Spleen (tissue), 11 donors: ENCODE results near the gene BCL6B. TPM values are rescaled to one million over a fixed set of nuclear protein-coding genes. Genes with fewer than 3 reads are reported as not detected.

Experiments used
- DNase-seq: peaks from one replicate; pipeline ENCODE4 v3.0.0-alpha.2; 2020
- H3K27ac ChIP-seq, 8 donors: fragments of 200-600 bp; sonication (generic) in 7 of 8; 1 replicate in 4 of 8; 2 replicates in 4 of 8; pipeline versions ENCODE4 v1.5.0 to v1.8.0; 2016 to 2021; ENCODE audit warnings: inconsistent platforms in 4 of 8, mild to moderate bottlenecking in 4 of 8, moderate library complexity in 1 of 8
- H3K27me3 ChIP-seq, 7 donors: fragments of 200-600 bp; sonication (generic) in 6 of 7; replicated peaks in 1 of 7; 1 replicate in 4 of 7; 2 replicates in 3 of 7; pipeline versions ENCODE4 v1.5.0 to v1.8.0; 2016 to 2021; ENCODE audit warnings: inconsistent platforms in 3 of 7, mild to moderate bottlenecking in 1 of 7
- H3K36me3 ChIP-seq, 6 donors: fragments of 200-600 bp; sonication (generic) in 5 of 6; 1 replicate in 4 of 6; 2 replicates in 2 of 6; pipeline versions ENCODE4 v1.5.0 to v1.8.0; 2016 to 2021; ENCODE audit warnings: inconsistent platforms in 2 of 6
- H3K4me1 ChIP-seq, 6 donors: fragments of 200-600 bp; sonication (generic) in 5 of 6; 1 replicate in 3 of 6; 2 replicates in 3 of 6; pipeline versions ENCODE4 v1.5.0 to v1.8.0; 2016 to 2021; ENCODE audit warnings: inconsistent platforms in 3 of 6
- H3K4me3 ChIP-seq, 8 donors: fragments of 200-600 bp; sonication (generic) in 7 of 8; 1 replicate in 4 of 8; 2 replicates in 4 of 8; pipeline versions ENCODE4 v1.5.0 to v1.8.0; 2016 to 2021; ENCODE audit warnings: inconsistent platforms in 4 of 8, mild to moderate bottlenecking in 4 of 8, moderate library complexity in 2 of 8
- H3K9me3 ChIP-seq, 8 donors: fragments of 200-600 bp; sonication (generic) in 7 of 8; 1 replicate in 4 of 8; 2 replicates in 4 of 8; pipeline versions ENCODE4 v1.5.0 to v1.8.0; 2016 to 2021; ENCODE audit warnings: inconsistent platforms in 4 of 8
- POLR2A ChIP-seq, 3 donors: fragments of 450-650 bp; IDR thresholded peaks; one replicate each; pipeline ENCODE4 v1.5.1; 2017; ENCODE audit warnings: antibody characterized with exemption in 3 of 3, mild to moderate bottlenecking in 1 of 3
- POLR2AphosphoS5 ChIP-seq, 3 donors: sonication (generic); formaldehyde crosslinking; IDR thresholded peaks; one replicate each; pipeline ENCODE4 v1.5.1; 2017; ENCODE audit warnings: antibody characterized with exemption in 3 of 3
- WGBS, 5 donors: extraction: QIAGEN DNeasy Blood & Tissue Kit in 3 of 5; methylation state at CpG; one replicate each; pipeline versions ENCODE4 v1.1.5 to v1.1.7; 2013 to 2018; 5-methylcytosine and 5-hydroxymethylcytosine counted together
- intact Hi-C: fragments of 100-400 bp; cut with DNase I; formaldehyde crosslinking; loops from one replicate; pipeline ENCODE4 v1.15.0; 2023; ENCODE audit warnings: low total_unique reads
- polyA plus RNA-seq, 3 donors: library from polyadenylated mRNA; stranded (reverse); fragments of 200-250 nt; gene quantifications; one replicate each; pipeline ENCODE4 v1.2.1, GENCODE V29; 2013
- total RNA-seq, 7 donors: library from RNA; depleted of rRNA in 3 of 7; stranded (reverse); fragments of >200 nt in 3 of 7; fragmentation: NEBNext Ultra II Directional in 4 of 7; extraction: Animal tissue kit (Norgen Biotek cat#: 25700) in 4 of 7; gene quantifications; one replicate each; pipeline versions ENCODE4 v1.1.0 to v1.2.1, GENCODE V29; 2016 to 2021
- TF ChIP-seq, protein P1 (sequence below), 11 experiments: fragments of 200-600 bp in 7 of 11; fragments of 450-650 bp in 4 of 11; sonication (generic) in 4 of 11; IDR thresholded peaks in 8 of 11; conservative IDR thresholded peaks in 3 of 11; 1 replicate in 7 of 11; 2 replicates in 4 of 11; pipeline versions ENCODE4 v1.4.0 to v1.8.0; 2016 to 2021; ENCODE audit warnings: antibody characterized with exemption in 11 of 11, inconsistent platforms in 4 of 11, mild to moderate bottlenecking in 1 of 11
- donor health status: healthy with polysubstance abuse.
- donor health status: DM: no; HTN: no; CAD: no; lungs with moderate emphysema.
- donor health status: DM: no; HTN: no; CAD: no.
- donor health status: Bipolar disorder and iron deficiency.
- donor health status: healthy.
- donor health status: DM: no; HTN: no; CAD: no.
- donor health status: DM: yes; HTN: yes; CAD: no.

Gene BCL6B
- total and polyA plus RNA-seq, 10 donors, result 4.2 to 92.5 (median 19.7) TPM

DNA sequence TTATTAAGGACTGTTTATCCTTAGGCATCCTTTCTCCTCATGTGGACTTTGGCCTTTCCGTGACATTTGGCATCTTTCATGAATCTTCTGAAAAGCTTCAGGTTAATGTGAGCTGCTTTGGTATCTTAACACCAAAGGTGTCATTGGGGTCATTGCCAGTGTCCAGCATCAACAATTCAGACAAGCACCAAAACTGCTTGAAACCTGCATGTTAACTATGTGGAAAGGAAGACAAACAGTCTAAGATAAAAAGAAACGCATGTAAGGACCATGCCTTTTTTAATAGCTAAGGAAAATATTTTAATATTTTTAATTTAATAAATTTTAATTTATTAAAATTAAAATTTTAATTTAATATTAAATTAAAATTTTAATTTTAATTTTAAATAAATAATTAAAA, 19.1 kb upstream of the BCL6B start:
- H3K4me3 ChIP-seq, result no peak overlapping the region
- no peaks in the 10 kb centered on the region for H3K9me3 ChIP-seq
- peaks cover 0 to 37% (median 18%) of the 10 kb centered on the region in 6 donors for H3K4me1 ChIP-seq
- no peaks in the 10 kb centered on the region for H3K27me3 ChIP-seq
- intact Hi-C loops, result loop anchor here (2.0 to 10.0 kb wide), 2 partner anchors 93 to 339 kb away; no protein-coding TSS in a partner anchor
- no peak for TF ChIP-seq POLR2A (IDR thresholded peaks at IDR 0.05)
- TF ChIP-seq, protein P1, sequence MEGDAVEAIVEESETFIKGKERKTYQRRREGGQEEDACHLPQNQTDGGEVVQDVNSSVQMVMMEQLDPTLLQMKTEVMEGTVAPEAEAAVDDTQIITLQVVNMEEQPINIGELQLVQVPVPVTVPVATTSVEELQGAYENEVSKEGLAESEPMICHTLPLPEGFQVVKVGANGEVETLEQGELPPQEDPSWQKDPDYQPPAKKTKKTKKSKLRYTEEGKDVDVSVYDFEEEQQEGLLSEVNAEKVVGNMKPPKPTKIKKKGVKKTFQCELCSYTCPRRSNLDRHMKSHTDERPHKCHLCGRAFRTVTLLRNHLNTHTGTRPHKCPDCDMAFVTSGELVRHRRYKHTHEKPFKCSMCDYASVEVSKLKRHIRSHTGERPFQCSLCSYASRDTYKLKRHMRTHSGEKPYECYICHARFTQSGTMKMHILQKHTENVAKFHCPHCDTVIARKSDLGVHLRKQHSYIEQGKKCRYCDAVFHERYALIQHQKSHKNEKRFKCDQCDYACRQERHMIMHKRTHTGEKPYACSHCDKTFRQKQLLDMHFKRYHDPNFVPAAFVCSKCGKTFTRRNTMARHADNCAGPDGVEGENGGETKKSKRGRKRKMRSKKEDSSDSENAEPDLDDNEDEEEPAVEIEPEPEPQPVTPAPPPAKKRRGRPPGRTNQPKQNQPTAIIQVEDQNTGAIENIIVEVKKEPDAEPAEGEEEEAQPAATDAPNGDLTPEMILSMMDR (IDR thresholded peaks at IDR 0.05 in 8 of 11, conservative IDR thresholded peaks at IDR 0.05 in 3 of 11), result no peak
- no peak for TF ChIP-seq POLR2AphosphoS5 (IDR thresholded peaks at IDR 0.05)
- DNase-seq, result no peak
- WGBS, 5 donors, result 96 to 99% (median 97%) methylated on average over 2 of the region's 2 CpGs
- H3K27ac ChIP-seq, result no peak overlapping the region
- H3K36me3 ChIP-seq, result peaks cover 2 to 83% (median 48%) of the 10 kb centered on the region in 6 donors

DNA sequence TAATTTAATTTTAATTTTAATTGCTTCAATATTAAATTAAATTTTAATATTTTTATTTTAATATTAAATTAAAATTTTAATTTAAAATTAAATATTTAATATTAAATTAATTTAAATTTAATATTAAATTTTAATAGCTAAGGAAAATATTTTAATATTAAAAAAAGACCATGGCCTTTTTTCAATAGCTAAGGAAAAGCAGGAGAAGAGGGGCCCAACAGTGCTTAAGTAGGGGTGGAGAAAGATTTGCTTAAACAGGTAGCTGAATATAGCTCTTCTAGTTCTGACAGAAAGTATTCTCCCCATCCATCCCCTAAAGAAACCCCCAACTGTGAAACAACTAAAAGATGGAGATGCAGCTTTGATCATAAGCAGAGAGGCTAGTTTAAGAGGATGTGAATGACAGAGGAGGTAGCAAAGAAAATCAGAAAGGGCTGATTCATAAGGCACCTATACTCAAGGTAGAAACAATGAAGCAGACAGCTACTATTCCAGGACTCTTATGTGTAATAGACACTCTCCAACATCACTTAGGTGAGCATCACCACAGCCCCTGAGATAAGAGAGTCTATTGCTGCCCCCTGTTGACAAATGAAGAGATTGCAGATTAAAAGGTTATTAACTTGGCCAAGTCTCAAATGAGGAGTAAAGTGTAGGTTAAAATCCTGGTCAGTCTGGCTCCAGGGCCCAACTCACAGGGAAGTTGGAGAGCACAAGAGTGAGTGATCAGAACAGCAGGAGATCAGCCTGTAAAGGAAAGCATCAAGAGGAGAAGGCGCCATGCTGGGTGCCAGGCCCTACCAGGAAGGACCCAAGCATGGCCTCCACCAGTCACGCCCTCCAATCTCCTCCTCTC, 18.2 kb upstream of the BCL6B start:
- peaks cover 1 to 46% (median 27%) of the 10 kb centered on the region in 6 donors for H3K4me1 ChIP-seq
- TF ChIP-seq POLR2AphosphoS5 (IDR thresholded peaks at IDR 0.05), result no peak
- TF ChIP-seq, protein P1 (IDR thresholded peaks at IDR 0.05 in 8 of 11, conservative IDR thresholded peaks at IDR 0.05 in 3 of 11), result peak; percentile 50 to 82 (median 75)
- H3K27me3 ChIP-seq, result no peaks in the 10 kb centered on the region
- H3K27ac ChIP-seq, result peak overlapping the region in 1 of 8 donors; percentile 28
- H3K36me3 ChIP-seq, result peaks cover 0 to 83% (median 44%) of the 10 kb centered on the region in 6 donors
- intact Hi-C loops, result loop anchor here (2.0 to 10.0 kb wide), 2 partner anchors 94 to 340 kb away; no protein-coding TSS in a partner anchor
- H3K9me3 ChIP-seq, result no peaks in the 10 kb centered on the region
- H3K4me3 ChIP-seq, result no peak overlapping the region
- peak; percentile 80 for DNase-seq
- 80 to 91% (median 84%) methylated on average over 2 of the region's 2 CpGs for WGBS, 5 donors

GRCh38 chr17:7005716-7006115, 17.1 kb upstream of the BCL6B start:
- H3K4me1 ChIP-seq, result peaks cover 10 to 57% (median 38%) of the 10 kb centered on the region in 6 donors
- H3K4me3 ChIP-seq, result no peak overlapping the region
- H3K27ac ChIP-seq, result no peak overlapping the region
- WGBS, 5 donors, result 88 to 91% (median 89%) methylated on average over 6 to 7 of the region's 7 CpGs
- intact Hi-C loops, result loop anchor here (2.0 to 10.0 kb wide), 2 partner anchors 95 to 341 kb away; no protein-coding TSS in a partner anchor
- H3K9me3 ChIP-seq, result no peaks in the 10 kb centered on the region
- TF ChIP-seq POLR2AphosphoS5 (IDR thresholded peaks at IDR 0.05), result no peak
- TF ChIP-seq, protein P1 (IDR thresholded peaks at IDR 0.05 in 8 of 11, conservative IDR thresholded peaks at IDR 0.05 in 3 of 11), result no peak
- no peak for TF ChIP-seq POLR2A (IDR thresholded peaks at IDR 0.05)
- H3K36me3 ChIP-seq, result peaks cover 0 to 80% (median 35%) of the 10 kb centered on the region in 6 donors
- no peak for DNase-seq
- H3K27me3 ChIP-seq, result no peaks in the 10 kb centered on the region

- Histone ChIP-seq H3K36me3 (peaks cover 0 to 66% (median 22%) of the 10 kb centered on the region in 6 donors), H3K27me3 (no peaks in the 10 kb centered on the region), H3K27ac (no peak overlapping the region), H3K4me1 (peaks cover 19 to 70% (median 49%) of the 10 kb centered on the region in 6 donors), H3K4me3 (no peak overlapping the region), H3K9me3 (no peaks in the 10 kb centered on the region)
- intact Hi-C loops, result loop anchor here (10.0 kb wide), 1 partner anchor 342 kb away; no protein-coding TSS in a partner anchor
- 83 to 100% (median 88%) methylated on average over 1 to 2 of the region's 2 CpGs for WGBS, 5 donors
- TF ChIP-seq POLR2AphosphoS5 (IDR thresholded peaks at IDR 0.05), result no peak
- no peak for TF ChIP-seq POLR2A (IDR thresholded peaks at IDR 0.05)
- TF ChIP-seq, protein P1 (IDR thresholded peaks at IDR 0.05 in 8 of 11, conservative IDR thresholded peaks at IDR 0.05 in 3 of 11), result no peak
- no peak for DNase-seq
Observed at GRCh38 chr17:7007143-7007542, 15.7 kb upstream of the BCL6B start.
